GM21786 (cell line): ENCODE data around the gene BAHCC1.
"Not testable (repeated sequence)": the region's sequence is repeated elsewhere in the genome, so short reads cannot be mapped to it uniquely, and the experiment has no call there.

ENCODE experiments used
- ATAC-seq: cut with Tn5 transposase; IDR thresholded peaks from one replicate; pipeline ENCODE4 v1.9.1; 2021; ENCODE audit not compliant: unreplicated experiment

Gene BAHCC1

GRCh38 chr17:81425716-81426392 lies 30.6 kb downstream of the BAHCC1 start:
- not testable (repeated sequence) for ATAC-seq

DNA sequence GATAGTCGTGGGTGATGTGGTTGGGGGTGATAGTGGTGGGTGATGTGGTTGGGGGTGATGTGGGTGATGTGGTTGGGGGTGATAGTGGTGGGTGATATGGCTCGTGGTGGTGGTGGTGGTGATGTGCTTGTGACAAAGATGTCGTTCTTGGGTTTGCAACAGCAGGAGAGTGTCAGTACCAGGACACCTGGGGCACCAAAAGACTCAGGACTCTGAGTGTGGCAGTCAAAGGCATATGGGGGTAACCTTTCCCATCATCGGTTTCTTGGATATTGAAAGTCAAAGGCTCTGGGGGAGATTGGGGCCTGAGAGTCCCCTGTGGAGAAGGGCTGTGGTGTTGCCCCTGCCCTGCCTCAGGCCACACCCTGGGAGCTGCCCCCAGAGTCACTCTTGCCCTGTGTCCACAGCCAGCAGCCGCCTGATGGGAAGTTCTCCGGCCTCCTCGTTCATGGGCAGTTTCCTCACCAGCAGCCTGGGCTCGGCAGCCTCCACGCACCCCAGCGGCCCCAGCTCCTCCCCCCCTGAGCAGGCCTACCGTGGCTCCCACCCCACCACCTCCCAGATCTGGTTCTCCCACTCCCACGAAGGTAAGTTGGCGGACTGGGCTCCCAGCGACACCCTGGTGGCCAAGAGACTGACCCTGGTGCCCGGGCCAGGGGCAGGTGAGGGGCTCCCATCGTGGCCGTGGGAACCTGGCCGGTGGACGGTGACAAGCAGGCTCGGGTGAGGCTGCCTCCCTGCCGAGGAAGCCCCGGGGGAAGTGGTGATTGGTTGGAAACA lies 31.3 kb downstream of the BAHCC1 start:
- ATAC-seq = no peak

GRCh38 chr17:81427173-81428120 lies 32.2 kb downstream of the BAHCC1 start:
- ATAC-seq = no peak

DNA sequence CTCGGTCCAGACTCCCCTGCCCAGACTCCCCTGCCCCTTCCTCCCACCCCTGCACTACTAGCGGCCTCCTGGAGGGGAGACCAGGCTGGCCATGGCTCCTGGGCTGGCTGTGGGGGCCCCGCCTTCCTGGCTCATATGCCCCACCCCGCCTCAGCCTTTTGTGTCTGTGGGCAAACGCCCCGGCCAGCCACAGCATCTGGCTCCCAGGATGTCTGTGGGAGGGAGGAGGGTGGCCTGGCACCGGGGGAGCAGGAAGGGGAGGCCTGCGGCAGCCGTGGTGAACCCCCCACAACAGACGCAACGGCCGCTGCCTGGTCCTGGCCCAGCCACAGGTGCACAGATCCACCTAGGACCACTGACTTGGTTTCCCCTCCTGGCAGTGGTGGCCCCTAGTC lies 32.9 kb downstream of the BAHCC1 start:
- no peak for ATAC-seq

GRCh38 chr17:81428516-81428915 lies 33.3 kb downstream of the BAHCC1 start:
- ATAC-seq = no peak

GRCh38 chr17:81428948-81429774 lies 33.9 kb downstream of the BAHCC1 start:
- no peak for ATAC-seq

- no peak for ATAC-seq
Observed at GRCh38 chr17:81429821-81430551, 34.7 kb downstream of the BAHCC1 start.

GRCh38 chr17:81431545-81432482 lies 36.6 kb downstream of the BAHCC1 start:
- ATAC-seq = no peak

- ATAC-seq = no peak
Observed at GRCh38 chr17:81432941-81433340, 37.7 kb downstream of the BAHCC1 start.

DNA sequence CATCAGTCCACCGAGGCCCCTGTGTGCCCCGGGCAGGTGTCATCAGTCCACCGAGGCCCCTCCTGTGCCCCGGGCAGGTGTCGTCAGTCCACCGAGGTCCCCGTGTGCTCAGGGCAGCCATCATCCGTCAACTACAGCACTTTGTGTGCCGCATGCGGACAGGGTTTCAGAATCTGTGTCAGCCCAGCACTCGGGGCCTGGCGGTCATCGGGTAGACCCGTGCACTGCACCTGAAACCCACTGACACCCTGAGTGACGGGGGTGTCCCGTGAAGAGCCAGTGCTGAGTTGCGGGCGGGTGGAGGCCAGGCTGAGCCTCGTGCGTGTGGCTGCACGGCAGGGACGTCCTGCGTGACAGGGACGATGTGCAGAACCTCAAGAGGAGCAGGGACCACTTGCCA lies 38.4 kb downstream of the BAHCC1 start:
- no peak for ATAC-seq

GRCh38 chr17:81434072-81434471 lies 38.8 kb downstream of the BAHCC1 start:
- no peak for ATAC-seq

- ATAC-seq = no peak
Observed at GRCh38 chr17:81434681-81435417, 39.6 kb downstream of the BAHCC1 start.

GRCh38 chr17:81435652-81436293 lies 40.5 kb downstream of the BAHCC1 start:
- ATAC-seq = no peak

DNA sequence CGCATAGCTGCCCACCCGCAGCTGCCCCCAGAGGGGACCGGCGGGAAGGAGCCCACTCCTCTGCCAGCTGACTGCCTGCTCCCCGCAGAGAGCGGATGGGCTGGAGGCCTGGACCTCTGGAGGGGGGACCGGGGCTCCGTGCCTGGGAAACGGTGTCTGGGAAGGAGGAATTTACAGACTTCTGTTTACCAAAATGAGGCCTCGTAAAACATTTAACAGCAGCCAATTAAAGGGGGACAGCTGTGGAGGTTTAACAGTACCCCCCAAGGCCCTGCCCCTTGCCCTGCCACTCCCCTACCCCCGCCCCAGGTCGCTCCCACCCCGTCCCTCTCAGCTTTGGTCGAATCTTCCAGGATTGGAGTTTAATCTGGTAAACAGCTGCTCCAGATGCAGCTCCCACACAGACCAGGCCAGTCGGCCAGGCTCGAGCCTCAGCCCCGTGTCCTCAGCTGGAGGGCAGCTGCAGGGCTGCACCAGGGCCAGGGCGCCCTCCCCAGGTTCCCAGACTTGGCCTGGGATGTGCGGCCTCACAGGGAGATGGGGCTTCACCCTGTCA lies 41.1 kb downstream of the BAHCC1 start:
- no peak for ATAC-seq

GRCh38 chr17:81437191-81437651 lies 42.0 kb downstream of the BAHCC1 start:
- no peak for ATAC-seq

DNA sequence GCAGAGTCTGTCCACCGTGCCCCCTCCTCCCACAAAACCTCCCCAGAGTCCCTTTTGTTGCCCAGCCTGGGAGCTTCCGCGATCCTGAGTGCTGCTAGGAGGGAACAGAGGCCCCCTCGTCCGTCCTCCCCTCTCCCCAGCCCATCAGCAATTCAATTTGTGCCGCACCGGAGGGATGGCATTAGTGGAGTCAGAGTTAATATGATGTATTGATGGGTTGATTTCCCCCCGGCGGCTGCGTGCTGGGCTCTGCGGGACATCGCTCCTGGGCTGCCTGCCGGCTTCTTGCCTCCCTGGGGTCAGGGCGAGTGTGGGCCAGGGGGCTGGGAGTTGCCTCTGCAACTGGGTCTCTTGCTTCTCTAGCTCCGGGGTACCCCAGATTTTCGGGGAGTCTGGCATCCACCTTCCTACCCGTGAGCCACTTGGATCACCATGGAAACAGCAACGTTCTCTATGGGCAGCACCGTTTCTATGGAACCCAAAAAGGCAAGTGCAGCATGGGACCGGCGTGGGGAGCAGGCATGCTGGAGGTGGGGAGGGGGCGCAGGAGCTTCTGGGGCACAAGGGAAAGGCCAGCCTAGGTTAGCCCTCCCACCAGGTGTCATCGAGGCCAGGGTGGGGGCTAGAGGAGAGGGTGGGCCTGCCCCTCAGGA lies 42.9 kb downstream of the BAHCC1 start:
- no peak for ATAC-seq

- ATAC-seq = no peak
Observed at GRCh38 chr17:81438688-81439087, 43.4 kb downstream of the BAHCC1 start.
